Mammary epithelial cell (primary cell): Measurements from ENCODE around the gene EEF1A2.

Experiments
- EZH2 ChIP-seq: IDR thresholded peaks from 2 replicates; pipeline ENCODE4 v1.6.1; 2012; ENCODE audit warnings: low read length, inconsistent platforms, borderline replicate concordance
- TF ChIP-seq, protein P1 (sequence below), 2 donors: IDR thresholded peaks in 1 of 2; conservative IDR thresholded peaks in 1 of 2; 2 replicates each; pipeline ENCODE4 v1.5.1; 2011 to 2012; ENCODE audit warnings: inconsistent platforms in 2 of 2, low read length in 2 of 2, mild to moderate bottlenecking in 2 of 2, control low read depth in 1 of 2, low read depth in 1 of 2; ENCODE audit not compliant: insufficient read depth in 1 of 2; ENCODE audit errors: extremely low read depth in 1 of 2

- TF ChIP-seq, protein P1, sequence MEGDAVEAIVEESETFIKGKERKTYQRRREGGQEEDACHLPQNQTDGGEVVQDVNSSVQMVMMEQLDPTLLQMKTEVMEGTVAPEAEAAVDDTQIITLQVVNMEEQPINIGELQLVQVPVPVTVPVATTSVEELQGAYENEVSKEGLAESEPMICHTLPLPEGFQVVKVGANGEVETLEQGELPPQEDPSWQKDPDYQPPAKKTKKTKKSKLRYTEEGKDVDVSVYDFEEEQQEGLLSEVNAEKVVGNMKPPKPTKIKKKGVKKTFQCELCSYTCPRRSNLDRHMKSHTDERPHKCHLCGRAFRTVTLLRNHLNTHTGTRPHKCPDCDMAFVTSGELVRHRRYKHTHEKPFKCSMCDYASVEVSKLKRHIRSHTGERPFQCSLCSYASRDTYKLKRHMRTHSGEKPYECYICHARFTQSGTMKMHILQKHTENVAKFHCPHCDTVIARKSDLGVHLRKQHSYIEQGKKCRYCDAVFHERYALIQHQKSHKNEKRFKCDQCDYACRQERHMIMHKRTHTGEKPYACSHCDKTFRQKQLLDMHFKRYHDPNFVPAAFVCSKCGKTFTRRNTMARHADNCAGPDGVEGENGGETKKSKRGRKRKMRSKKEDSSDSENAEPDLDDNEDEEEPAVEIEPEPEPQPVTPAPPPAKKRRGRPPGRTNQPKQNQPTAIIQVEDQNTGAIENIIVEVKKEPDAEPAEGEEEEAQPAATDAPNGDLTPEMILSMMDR (conservative IDR thresholded peaks at IDR 0.05 in 1 of 2, IDR thresholded peaks at IDR 0.05 in 1 of 2; ENCODE audit: extremely low read depth in 1 of 2, insufficient read depth in 1 of 2, low read depth in 1 of 2, low read length in 2 of 2) = no peak
- TF ChIP-seq EZH2 = no peak
Measured at GRCh38 chr20:63490416-63490815, 8.5 kb downstream of the EEF1A2 start.
